H9 (cell line): ENCODE results near the gene CAPN5. TPM values are rescaled to one million over a fixed set of nuclear protein-coding genes. Genes with fewer than 3 reads are reported as not detected.

Experiments
- DNase-seq: peaks from one replicate; pipeline ENCODE4 v3.0.0-alpha.2; 2017
- H2AFZ ChIP-seq: one replicate; pipeline ENCODE4 v1.6.1; 2013; ENCODE audit warnings: mild to moderate bottlenecking, low read length, control low read depth, moderate library complexity
- H2AK5ac ChIP-seq: 2 replicates; pipeline ENCODE4 v1.6.1; 2013; ENCODE audit warnings: low read length, control low read depth, mixed read lengths; ENCODE audit not compliant: insufficient read length
- H2BK120ac ChIP-seq: one replicate; pipeline ENCODE4 v1.6.1; 2013; ENCODE audit warnings: low read depth, mild to moderate bottlenecking, low read length, control low read depth, inconsistent platforms; ENCODE audit not compliant: poor library complexity, severe bottlenecking
- H2BK12ac ChIP-seq: 2 replicates; pipeline ENCODE4 v1.6.1; 2013; ENCODE audit warnings: low read length, control low read depth, mixed read lengths, low read depth; ENCODE audit not compliant: insufficient read length
- H2BK15ac ChIP-seq: 2 replicates; pipeline ENCODE4 v1.6.1; 2013; ENCODE audit warnings: low read depth, low read length, control low read depth
- H2BK20ac ChIP-seq: one replicate; pipeline ENCODE4 v1.6.1; 2013; ENCODE audit warnings: low read depth, mild to moderate bottlenecking, low read length, control low read depth, inconsistent platforms; ENCODE audit not compliant: poor library complexity, severe bottlenecking
- H2BK5ac ChIP-seq: 2 replicates; pipeline ENCODE4 v1.6.1; 2013; ENCODE audit warnings: low read length, control low read depth, mixed read lengths; ENCODE audit not compliant: insufficient read length
- H3K14ac ChIP-seq: 2 replicates; pipeline ENCODE4 v1.6.1; 2013; ENCODE audit warnings: low read length, control low read depth; ENCODE audit not compliant: insufficient read depth
- H3K18ac ChIP-seq: 2 replicates; pipeline ENCODE4 v1.6.1; 2013; ENCODE audit warnings: low read depth, mild to moderate bottlenecking, mixed read lengths, low read length, control low read depth; ENCODE audit not compliant: insufficient read length
- H3K23ac ChIP-seq: 2 replicates; pipeline ENCODE4 v1.6.1; 2013; ENCODE audit warnings: low read length, control low read depth, mixed read lengths, low read depth; ENCODE audit not compliant: insufficient read length
- H3K23me2 ChIP-seq: 2 replicates; pipeline ENCODE4 v1.6.1; 2013; ENCODE audit warnings: low read depth, mild to moderate bottlenecking, mixed read lengths, low read length, control low read depth; ENCODE audit not compliant: insufficient read length, poor library complexity, severe bottlenecking
- H3K27ac ChIP-seq: 2 replicates; pipeline ENCODE4 v1.5.1; 2013; ENCODE audit warnings: low read length, control low read depth, mixed read lengths, low read depth; ENCODE audit not compliant: insufficient read length
- H3K27me3 ChIP-seq: 2 replicates; pipeline ENCODE4 v1.6.1; 2013; ENCODE audit warnings: low read length, control low read depth, inconsistent platforms; ENCODE audit not compliant: insufficient read depth
- H3K4ac ChIP-seq: 2 replicates; pipeline ENCODE4 v1.6.1; 2013; ENCODE audit warnings: low read depth, mild to moderate bottlenecking, control low read depth, inconsistent platforms, low read length, moderate library complexity
- H3K4me1 ChIP-seq: 2 replicates; pipeline ENCODE4 v1.6.1; 2013; ENCODE audit warnings: low read length, control low read depth, inconsistent platforms; ENCODE audit not compliant: insufficient read depth
- H3K4me2 ChIP-seq: 2 replicates; pipeline ENCODE4 v1.6.1; 2013; ENCODE audit warnings: low read length, control low read depth, mixed read lengths; ENCODE audit not compliant: insufficient read length, insufficient read depth
- H3K56ac ChIP-seq: 2 replicates; pipeline ENCODE4 v1.6.1; 2013; ENCODE audit warnings: low read depth, mild to moderate bottlenecking, mixed read lengths, low read length, control low read depth; ENCODE audit not compliant: insufficient read length
- H3K79me1 ChIP-seq: 2 replicates; pipeline ENCODE4 v1.6.1; 2013; ENCODE audit warnings: low read depth, mild to moderate bottlenecking, moderate library complexity, low read length, control low read depth, inconsistent platforms; ENCODE audit not compliant: insufficient read depth, poor library complexity, severe bottlenecking
- H3K79me2 ChIP-seq: 2 replicates; pipeline ENCODE4 v1.6.1; 2013; ENCODE audit warnings: low read length, control low read depth, inconsistent platforms; ENCODE audit not compliant: insufficient read depth
- H3K9ac ChIP-seq: 2 replicates; pipeline ENCODE4 v1.6.1; 2013; ENCODE audit warnings: low read length, control low read depth, mixed read lengths; ENCODE audit not compliant: insufficient read length; ENCODE audit errors: extremely low read depth
- H3K9me3 ChIP-seq: one replicate; pipeline ENCODE4 v1.6.1; 2013; ENCODE audit warnings: low read depth, low read length, inconsistent platforms; ENCODE audit not compliant: control insufficient read depth
- H3T11ph ChIP-seq: one replicate; pipeline ENCODE4 v1.6.1; 2013; ENCODE audit warnings: mild to moderate bottlenecking, low read length, control low read depth, inconsistent platforms
- H4K20me1 ChIP-seq: one replicate; pipeline ENCODE4 v1.6.1; 2013; ENCODE audit not compliant: control insufficient read depth, insufficient read length, insufficient read depth
- H4K5ac ChIP-seq: 2 replicates; pipeline ENCODE4 v1.6.1; 2013; ENCODE audit warnings: low read depth, mild to moderate bottlenecking, mixed read lengths, low read length, control low read depth; ENCODE audit not compliant: insufficient read length
- H4K8ac ChIP-seq: replicated peaks from 2 replicates; pipeline ENCODE4 v1.6.1; 2013; ENCODE audit warnings: low read length, control low read depth, mixed read lengths, low read depth; ENCODE audit not compliant: insufficient read length
- H4K91ac ChIP-seq: 2 replicates; pipeline ENCODE4 v1.6.1; 2013; ENCODE audit warnings: low read depth, mild to moderate bottlenecking, moderate library complexity, mixed read lengths, low read length, control low read depth; ENCODE audit not compliant: insufficient read length
- H3K27ac Mint-ChIP-seq, 3 experiments: 2 replicates in 2 of 3; 3 replicates in 1 of 3; pipeline ENCODE4 v1.8.0; 2020 to 2021; ENCODE audit warnings: mixed read lengths in 3 of 3, mild to moderate bottlenecking in 1 of 3, moderate library complexity in 1 of 3
- H3K27me3 Mint-ChIP-seq: 2 replicates; pipeline ENCODE4 v1.8.0; 2021; ENCODE audit warnings: low read depth, mild to moderate bottlenecking, moderate library complexity, mixed read lengths
- H3K36me3 Mint-ChIP-seq, 3 experiments: 2 replicates in 2 of 3; 3 replicates in 1 of 3; pipeline ENCODE4 v1.8.0; 2020 to 2021; ENCODE audit warnings: low read depth in 3 of 3, mixed read lengths in 3 of 3; ENCODE audit not compliant: insufficient read depth in 1 of 3
- H3K4me1 Mint-ChIP-seq, 2 experiments: 2 replicates each; pipeline ENCODE4 v1.8.0; 2020; ENCODE audit warnings: mixed read lengths in 2 of 2
- H3K4me3 Mint-ChIP-seq, 2 experiments: 2 replicates in 1 of 2; 3 replicates in 1 of 2; pipeline ENCODE4 v1.8.0; 2020 to 2021; ENCODE audit warnings: mild to moderate bottlenecking in 2 of 2, mixed read lengths in 2 of 2, moderate library complexity in 1 of 2
- H3K9me3 Mint-ChIP-seq, 2 experiments: 2 replicates in 1 of 2; 3 replicates in 1 of 2; pipeline ENCODE4 v1.8.0; 2020; ENCODE audit warnings: mild to moderate bottlenecking in 2 of 2, mixed read lengths in 2 of 2, moderate library complexity in 1 of 2
- WGBS: extraction: QIAGEN DNeasy Blood & Tissue Kit; methylation state at CpG from one replicate; pipeline ENCODE4 v1.1.7; 2013; ENCODE audit warnings: missing lambda C conversion rate, low lambda C conversion rate, mixed read lengths; ENCODE audit not compliant: insufficient read length; ENCODE audit errors: extremely low coverage; 5-methylcytosine and 5-hydroxymethylcytosine counted together
- total RNA-seq: library from RNA; stranded (reverse); gene quantifications from 2 replicates; pipeline ENCODE4 v1.2.1, GENCODE V29; 2021
- TF ChIP-seq, protein P1 (sequence below): fragments of 200-600 bp; sonication (generic); conservative IDR thresholded peaks from 3 replicates; pipeline ENCODE4 v1.8.0; 2021; ENCODE audit warnings: antibody characterized with exemption, mild to moderate bottlenecking

Gene CAPN5
- total RNA-seq, 1 experiment from 2014 or later, result 16.7 TPM

DNA sequence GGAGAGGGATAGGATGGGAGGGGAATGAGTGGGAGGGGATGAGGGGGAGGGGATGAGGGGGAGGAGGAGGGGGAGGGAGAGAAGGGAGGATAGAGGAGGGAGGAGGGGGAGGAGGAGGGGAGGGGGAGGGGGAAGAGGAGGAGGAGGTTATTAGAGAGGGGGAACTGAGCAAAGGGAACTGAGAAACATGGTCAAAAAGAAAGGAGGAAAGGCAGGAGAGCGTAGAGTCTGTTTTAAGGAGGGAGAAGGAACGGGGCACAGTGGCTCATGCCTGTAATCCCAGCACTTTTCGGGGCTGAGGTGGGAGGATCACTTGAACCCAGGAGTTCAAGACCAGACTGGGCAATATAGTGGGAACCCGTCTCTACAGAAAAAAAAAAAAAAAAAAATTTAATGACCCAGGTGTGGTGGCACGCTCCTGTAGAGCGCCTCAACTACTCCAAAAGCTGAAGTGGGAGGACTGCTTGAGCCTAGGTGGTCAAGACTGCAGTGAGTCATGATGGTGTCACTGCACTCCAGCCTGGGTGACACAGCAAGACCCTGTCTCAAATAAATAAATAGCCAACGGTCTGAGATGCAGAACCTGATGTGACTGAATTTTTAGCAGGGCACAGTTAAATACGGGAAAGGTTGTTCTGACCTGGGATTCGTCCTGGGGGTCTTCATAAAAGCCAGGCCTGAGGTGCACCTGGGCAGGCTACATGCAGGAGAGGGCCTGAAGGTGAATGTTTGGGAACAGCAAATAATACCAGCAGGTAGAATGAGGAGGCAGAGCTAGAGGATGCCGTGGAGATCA lies 28.5 kb upstream of the CAPN5 start:
- H3K4me2 ChIP-seq, result no peak overlapping the region
- peaks cover 2 to 7% of the 10 kb centered on the region in 2 experiments for H3K9me3 Mint-ChIP-seq
- H4K8ac ChIP-seq, result no peak overlapping the region
- H3K23me2 ChIP-seq, result no peaks in the 10 kb centered on the region
- peaks cover 6 to 9% of the 10 kb centered on the region in 2 experiments; a peak in 3 of 4 replicates for H3K4me1 Mint-ChIP-seq
- H3K79me2 ChIP-seq, result no peaks in the 10 kb centered on the region
- H2BK120ac ChIP-seq, result no peak overlapping the region
- H3K4ac ChIP-seq, result no peak overlapping the region
- no peak overlapping the region for H2BK15ac ChIP-seq
- no peak overlapping the region for H3K56ac ChIP-seq
- H3K9me3 ChIP-seq, result no peaks in the 10 kb centered on the region
- H3T11ph ChIP-seq, result no peak overlapping the region
- no peak overlapping the region for H2BK5ac ChIP-seq
- H4K20me1 ChIP-seq, result no peaks in the 10 kb centered on the region
- H2AK5ac ChIP-seq, result no peak overlapping the region
- TF ChIP-seq, protein P1, sequence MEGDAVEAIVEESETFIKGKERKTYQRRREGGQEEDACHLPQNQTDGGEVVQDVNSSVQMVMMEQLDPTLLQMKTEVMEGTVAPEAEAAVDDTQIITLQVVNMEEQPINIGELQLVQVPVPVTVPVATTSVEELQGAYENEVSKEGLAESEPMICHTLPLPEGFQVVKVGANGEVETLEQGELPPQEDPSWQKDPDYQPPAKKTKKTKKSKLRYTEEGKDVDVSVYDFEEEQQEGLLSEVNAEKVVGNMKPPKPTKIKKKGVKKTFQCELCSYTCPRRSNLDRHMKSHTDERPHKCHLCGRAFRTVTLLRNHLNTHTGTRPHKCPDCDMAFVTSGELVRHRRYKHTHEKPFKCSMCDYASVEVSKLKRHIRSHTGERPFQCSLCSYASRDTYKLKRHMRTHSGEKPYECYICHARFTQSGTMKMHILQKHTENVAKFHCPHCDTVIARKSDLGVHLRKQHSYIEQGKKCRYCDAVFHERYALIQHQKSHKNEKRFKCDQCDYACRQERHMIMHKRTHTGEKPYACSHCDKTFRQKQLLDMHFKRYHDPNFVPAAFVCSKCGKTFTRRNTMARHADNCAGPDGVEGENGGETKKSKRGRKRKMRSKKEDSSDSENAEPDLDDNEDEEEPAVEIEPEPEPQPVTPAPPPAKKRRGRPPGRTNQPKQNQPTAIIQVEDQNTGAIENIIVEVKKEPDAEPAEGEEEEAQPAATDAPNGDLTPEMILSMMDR, result no peak
- H4K5ac ChIP-seq, result no peak overlapping the region
- peaks cover 60% of the 10 kb centered on the region for H3K27me3 Mint-ChIP-seq
- no peak overlapping the region for H2AFZ ChIP-seq
- H3K27ac ChIP-seq, result no peak overlapping the region
- no peak overlapping the region for H3K14ac ChIP-seq
- no peak overlapping the region; a peak in 1 of 5 replicates for H3K4me3 Mint-ChIP-seq
- H3K18ac ChIP-seq, result no peak overlapping the region
- no peak overlapping the region for H3K23ac ChIP-seq
- H2BK20ac ChIP-seq, result no peak overlapping the region
- no CpG with 5 or more reads among the region's 10 CpGs for WGBS
- peaks cover 0 to 7% (median 0%) of the 10 kb centered on the region in 3 experiments; a peak in 4 of 7 replicates for H3K36me3 Mint-ChIP-seq
- H3K9ac ChIP-seq, result no peak overlapping the region
- H4K91ac ChIP-seq, result no peak overlapping the region
- no peak overlapping the region for H3K27ac Mint-ChIP-seq
- H3K79me1 ChIP-seq, result no peaks in the 10 kb centered on the region
- DNase-seq, result no peak
- no peak overlapping the region for H2BK12ac ChIP-seq
- peaks cover 12% of the 10 kb centered on the region; the same call in 1 of the 2 replicates for H3K27me3 ChIP-seq
- no peaks in the 10 kb centered on the region for H3K4me1 ChIP-seq
